Naive thymus-derived CD8-positive, alpha-beta T cell (primary cell): Measurements from ENCODE around the gene TTLL13. TPM values are rescaled to one million over a fixed set of nuclear protein-coding genes. Genes with fewer than 3 reads are reported as not detected.
A peak's percentile ranks its signal among the peaks of the same experiment; 100 is the strongest.
"Not testable (repeated sequence)": the region's sequence is repeated elsewhere in the genome, so short reads cannot be mapped to it uniquely, and the experiment has no call there.

Experiments used
- ATAC-seq, 2 donors: fragments of 150-1000 bp; cut with Tn5 transposase in 1 of 2; sonication (Bioruptor Pico), chemical (Tn5 transposase) in 1 of 2; 1 replicate in 1 of 2; 2 replicates in 1 of 2; pipeline ENCODE4 v1.10.0; 2021; ENCODE audit warnings: mild to moderate bottlenecking in 2 of 2, moderate library complexity in 2 of 2
- POLR2A ChIA-PET: fragments of 350-600 bp; sonication (Branson Sonifier 250); formaldehyde crosslinking; loops from one replicate; lab custom pipeline; 2021; ENCODE audit warnings: antibody characterized with exemption; lab: Charles Lee
- DNase-seq, 10 donors: peaks; one replicate each; pipeline versions ENCODE4 v3.0.0 to v3.0.0-alpha.2; 2020 to 2022
- H3K27ac Mint-ChIP-seq, 10 donors: one replicate each; pipeline ENCODE4 v1.8.0; 2020 to 2022; ENCODE audit warnings: mild to moderate bottlenecking in 10 of 10, mixed read lengths in 10 of 10, moderate library complexity in 4 of 10, inconsistent platforms in 1 of 10
- H3K27me3 Mint-ChIP-seq, 5 donors: one replicate each; pipeline ENCODE4 v1.8.0; 2021 to 2022; ENCODE audit warnings: mixed read lengths in 5 of 5
- H3K36me3 Mint-ChIP-seq, 3 donors: one replicate each; pipeline ENCODE4 v1.8.0; 2020 to 2022; ENCODE audit warnings: mixed read lengths in 3 of 3, mild to moderate bottlenecking in 2 of 3, inconsistent platforms in 1 of 3
- H3K4me1 Mint-ChIP-seq, 4 donors: one replicate each; pipeline ENCODE4 v1.8.0; 2021 to 2022; ENCODE audit warnings: mixed read lengths in 4 of 4
- H3K4me3 Mint-ChIP-seq, 10 donors: one replicate each; pipeline ENCODE4 v1.8.0; 2020 to 2022; ENCODE audit warnings: mild to moderate bottlenecking in 10 of 10, mixed read lengths in 10 of 10, moderate library complexity in 6 of 10, inconsistent platforms in 1 of 10
- H3K9me3 Mint-ChIP-seq, 9 donors: one replicate each; pipeline ENCODE4 v1.8.0; 2020 to 2022; ENCODE audit warnings: mixed read lengths in 9 of 9, mild to moderate bottlenecking in 3 of 9, inconsistent platforms in 1 of 9, moderate library complexity in 1 of 9
- polyA plus RNA-seq, 3 donors: library from polyadenylated mRNA; unstranded; fragments of 300-500 nt; fragmentation: Illumina TruSeq; gene quantifications; one replicate each; pipeline ENCODE4 v1.2.3, GENCODE V29; 2021
- total RNA-seq, 8 experiments: library from RNA in 2 of 8; stranded (reverse) in 2 of 8; gene quantifications; one replicate each; pipeline ENCODE4 v1.2.3 and lab custom pipeline; 2021 to 2026

TTLL13 gene
- total and polyA plus RNA-seq, 5 experiments from 2014 or later, result 0.71 to 1.0 TPM; not detected in 3

- ATAC-seq (no peak), DNase-seq (no peak)
- H3K4me3 Mint-ChIP-seq, result peak overlapping the region in 8 of 10 donors; percentile 12 to 96 (median 58)
- peaks cover 0 to 79% (median 21%) of the 10 kb centered on the region in 3 donors for H3K36me3 Mint-ChIP-seq
- peaks cover 38 to 75% (median 60%) of the 10 kb centered on the region in 4 donors for H3K4me1 Mint-ChIP-seq
- no peaks in the 10 kb centered on the region for H3K27me3 Mint-ChIP-seq
- POLR2A ChIA-PET, result interaction anchor here (1.6 kb wide), 1 partner anchor 38 kb away, joined by 6 read pairs; the partner anchor contains the start of gene CIB1
- H3K9me3 Mint-ChIP-seq, result no peaks in the 10 kb centered on the region
- H3K27ac Mint-ChIP-seq, result peak overlapping the region in 9 of 10 donors; percentile 16 to 85 (median 81)
Observed at GRCh38 chr15:90270502-90271150, 21.3 kb downstream of the TTLL13 start.

- ATAC-seq (no peak), DNase-seq (no peak)
- POLR2A ChIA-PET, result interaction anchor here (1.6 kb wide), 1 partner anchor 39 kb away, joined by 6 read pairs; the partner anchor contains the start of gene CIB1
- Mint-ChIP-seq H3K9me3 (no peaks in the 10 kb centered on the region), H3K4me3 (peak overlapping the region in 4 of 10 donors; percentile 2 to 34 (median 12)), H3K36me3 (peaks cover 0 to 82% (median 21%) of the 10 kb centered on the region in 3 donors), H3K27me3 (no peaks in the 10 kb centered on the region), H3K4me1 (peaks cover 33 to 71% (median 54%) of the 10 kb centered on the region in 4 donors), H3K27ac (peak overlapping the region; percentile 25 to 87 (median 78))
Observed at GRCh38 chr15:90271459-90272166, 22.3 kb downstream of the TTLL13 start.

GRCh38 chr15:90278467-90278866 is 29.1 kb downstream of the TTLL13 start:
- Mint-ChIP-seq H3K27ac (peak overlapping the region in 2 of 10 donors; percentile 22 to 83), H3K4me1 (peaks cover 0 to 11% (median 5%) of the 10 kb centered on the region in 4 donors), H3K36me3 (peaks cover 0 to 25% (median 7%) of the 10 kb centered on the region in 3 donors)
- not testable (repeated sequence) for DNase-seq, H3K9me3 Mint-ChIP-seq, H3K27me3 Mint-ChIP-seq, H3K4me3 Mint-ChIP-seq, ATAC-seq
- POLR2A ChIA-PET, result interaction anchor here (0.6 kb wide), 1 partner anchor 305 kb away, joined by 9 read pairs; no protein-coding TSS in a partner anchor

GRCh38 chr15:90280743-90281142 is 31.4 kb downstream of the TTLL13 start:
- H3K4me3 Mint-ChIP-seq, ATAC-seq, DNase-seq, H3K4me1 Mint-ChIP-seq, POLR2A ChIA-PET, H3K27ac Mint-ChIP-seq, H3K9me3 Mint-ChIP-seq, H3K27me3 Mint-ChIP-seq: not testable (repeated sequence)
- peaks cover 0 to 10% (median 0%) of the 10 kb centered on the region in 3 donors for H3K36me3 Mint-ChIP-seq

- not testable (repeated sequence) for H3K9me3 Mint-ChIP-seq, H3K4me3 Mint-ChIP-seq, DNase-seq, ATAC-seq, H3K27me3 Mint-ChIP-seq, H3K27ac Mint-ChIP-seq, H3K4me1 Mint-ChIP-seq, H3K36me3 Mint-ChIP-seq
- POLR2A ChIA-PET, result interaction anchor here (0.7 kb wide), 1 partner anchor 49 kb away, joined by 5 read pairs; no protein-coding TSS in a partner anchor
Observed at GRCh38 chr15:90281637-90282036, 32.3 kb downstream of the TTLL13 start.

- ATAC-seq, result peak; percentile 89 to 94
- Mint-ChIP-seq H3K36me3 (no peaks in the 10 kb centered on the region), H3K9me3 (no peaks in the 10 kb centered on the region), H3K27ac (no peak overlapping the region), H3K4me1 (peaks cover 0 to 2% (median 0%) of the 10 kb centered on the region in 4 donors), H3K27me3 (no peaks in the 10 kb centered on the region), H3K4me3 (no peak overlapping the region)
- POLR2A ChIA-PET, result interaction anchor here (0.7 kb wide), 1 partner anchor 89 kb away, joined by 6 read pairs; no protein-coding TSS in a partner anchor
- peak in 8 of 10 donors; percentile 31 to 76 (median 51) for DNase-seq
Observed at GRCh38 chr15:90286678-90287077, 37.3 kb downstream of the TTLL13 start.

- Mint-ChIP-seq H3K9me3 (no peaks in the 10 kb centered on the region), H3K4me1 (peaks cover 0 to 2% (median 0%) of the 10 kb centered on the region in 4 donors), H3K4me3 (no peak overlapping the region), H3K36me3 (no peaks in the 10 kb centered on the region), H3K27me3 (no peaks in the 10 kb centered on the region), H3K27ac (no peak overlapping the region)
- POLR2A ChIA-PET, result interaction anchor here (0.7 kb wide), 1 partner anchor 89 kb away, joined by 6 read pairs; no protein-coding TSS in a partner anchor
- no peak for ATAC-seq
- no peak for DNase-seq
Observed at GRCh38 chr15:90287101-90287500, 37.7 kb downstream of the TTLL13 start.

GRCh38 chr15:90287946-90288345 is 38.6 kb downstream of the TTLL13 start:
- ATAC-seq (no peak), DNase-seq (no peak)
- POLR2A ChIA-PET, result no interaction called here
- Mint-ChIP-seq H3K4me1 (peaks cover 0 to 2% (median 0%) of the 10 kb centered on the region in 4 donors), H3K36me3 (no peaks in the 10 kb centered on the region), H3K4me3 (no peak overlapping the region), H3K9me3 (no peaks in the 10 kb centered on the region), H3K27ac (no peak overlapping the region), H3K27me3 (no peaks in the 10 kb centered on the region)

- ATAC-seq (no peak), DNase-seq (no peak)
Observed at GRCh38 chr15:90291679-90292356, 42.5 kb downstream of the TTLL13 start.

GRCh38 chr15:90293040-90293810 is 43.9 kb downstream of the TTLL13 start:
- not testable (repeated sequence) for H3K27ac Mint-ChIP-seq, H3K4me3 Mint-ChIP-seq, H3K36me3 Mint-ChIP-seq, H3K4me1 Mint-ChIP-seq, H3K9me3 Mint-ChIP-seq
- ATAC-seq (peak in 1 of 2 donors; percentile 53), DNase-seq (peak; percentile 23 to 78 (median 60))
- POLR2A ChIA-PET, result interaction anchor here (0.6 kb wide), 1 partner anchor 15 kb away, joined by 3 read pairs; no protein-coding TSS in a partner anchor
- peaks cover 0 to 16% (median 5%) of the 10 kb centered on the region in 5 donors for H3K27me3 Mint-ChIP-seq

More at GRCh38 chr15:90291679-90292356, 42.5 kb downstream of the TTLL13 start:
- POLR2A ChIA-PET, result interaction anchor here (0.5 kb wide), 1 partner anchor 201 kb away, joined by 6 read pairs; no protein-coding TSS in a partner anchor
- H3K4me3 Mint-ChIP-seq, result no peak overlapping the region
- no peaks in the 10 kb centered on the region for H3K9me3 Mint-ChIP-seq
- no peak overlapping the region for H3K27ac Mint-ChIP-seq
- H3K4me1 Mint-ChIP-seq, result peaks cover 4 to 7% (median 6%) of the 10 kb centered on the region in 4 donors
- H3K27me3 Mint-ChIP-seq, result peaks cover 0 to 16% (median 5%) of the 10 kb centered on the region in 5 donors
- no peaks in the 10 kb centered on the region for H3K36me3 Mint-ChIP-seq

GRCh38 chr15:90294159-90294558 is 44.8 kb downstream of the TTLL13 start:
- Mint-ChIP-seq H3K27ac (peak overlapping the region in 1 of 10 donors; percentile 3), H3K9me3 (no peaks in the 10 kb centered on the region), H3K27me3 (peaks cover 0 to 16% (median 5%) of the 10 kb centered on the region in 5 donors), H3K36me3 (no peaks in the 10 kb centered on the region), H3K4me1 (peaks cover 4 to 7% (median 6%) of the 10 kb centered on the region in 4 donors), H3K4me3 (no peak overlapping the region)
- no peak for DNase-seq
- ATAC-seq, result no peak
- POLR2A ChIA-PET, result no interaction called here
